Astrocyte of the spinal cord (primary cell): Measurements from ENCODE around the gene ATP8B1.

Source experiments
- DNase-seq: peaks from one replicate; pipeline ENCODE4 v3.0.0; 2011; ENCODE audit warnings: low read depth, low spot score
- H3K4me3 ChIP-seq: 2 replicates; pipeline ENCODE4 v1.5.1; 2011; ENCODE audit warnings: low read depth, mild to moderate bottlenecking, low read length, moderate library complexity
- CTCF ChIP-seq: IDR thresholded peaks from 2 replicates; pipeline ENCODE4 v1.5.1; 2012; ENCODE audit warnings: low read depth, mild to moderate bottlenecking, low read length, inconsistent platforms
- in situ Hi-C: cut with HindIII; loops from 2 replicates; pipeline ENCODE4 v1.10.0; 2017; ENCODE audit warnings: low sequenced_read_pairs

ATP8B1 gene

GRCh38 chr18:57666818-57667497 lies 136.2 kb downstream of the ATP8B1 start:
- H3K4me3 ChIP-seq: no peak overlapping the region
- in situ Hi-C loops: no loop called here
- no peak for DNase-seq
- TF ChIP-seq CTCF: no peak

- no peak for TF ChIP-seq CTCF
- in situ Hi-C loops: no loop called here
- H3K4me3 ChIP-seq: no peak overlapping the region
- DNase-seq: no peak
These were observed 138.4 kb downstream of the ATP8B1 start for GRCh38 chr18:57664568-57665165.

DNA sequence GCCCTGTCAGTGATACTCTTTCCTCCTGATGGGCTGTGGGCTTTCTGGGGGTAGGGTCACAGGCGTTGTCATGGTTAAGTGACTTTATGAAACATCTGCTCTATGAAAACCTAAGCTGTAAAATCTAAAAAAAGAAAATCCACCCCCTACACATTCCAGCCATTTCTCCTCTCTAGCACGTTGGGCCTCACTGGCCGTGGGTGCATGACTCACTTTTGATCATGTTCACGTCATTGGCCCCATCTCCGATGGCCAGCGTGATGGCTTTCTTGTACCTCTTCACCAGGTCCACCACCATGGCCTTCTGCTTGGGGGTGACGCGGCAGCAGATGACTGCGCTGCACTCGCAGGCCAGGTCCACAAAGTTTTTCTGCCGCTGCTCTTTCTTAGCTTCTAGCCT lies 142.2 kb downstream of the ATP8B1 start:
- in situ Hi-C loops: no loop called here
- peak; percentile 58 for DNase-seq

GRCh38 chr18:57659460-57660102 lies 143.5 kb downstream of the ATP8B1 start:
- no peak for DNase-seq
- in situ Hi-C loops: no loop called here
- H3K4me3 ChIP-seq: no peak overlapping the region
- no peak for TF ChIP-seq CTCF

More for the DNA sequence above, 142.2 kb downstream of the ATP8B1 start:
- no peak overlapping the region for H3K4me3 ChIP-seq
- no peak for TF ChIP-seq CTCF

GRCh38 chr18:57657542-57657941 lies 145.6 kb downstream of the ATP8B1 start:
- no peak overlapping the region for H3K4me3 ChIP-seq
- in situ Hi-C loops: no loop called here
- no peak for DNase-seq
- no peak for TF ChIP-seq CTCF

DNA sequence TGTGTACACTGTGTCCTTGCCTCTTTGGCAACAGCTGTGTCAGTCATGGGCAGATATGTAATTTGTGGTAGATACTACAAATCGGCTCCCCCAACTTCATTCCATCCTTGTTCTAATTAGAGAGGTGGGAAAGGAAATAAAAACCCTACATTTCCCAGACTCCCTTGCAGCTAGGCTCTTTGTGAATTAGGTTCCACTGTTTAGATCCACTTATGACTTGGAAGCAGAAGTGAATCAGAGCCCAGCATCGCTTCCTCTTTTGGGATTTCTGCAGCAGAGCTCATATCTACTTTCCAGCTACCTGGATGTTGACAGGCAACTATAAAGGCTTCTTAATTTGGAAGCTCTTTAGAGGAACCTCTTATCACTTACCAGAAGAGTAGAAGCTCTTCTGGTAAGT lies 147.4 kb downstream of the ATP8B1 start:
- no peak for TF ChIP-seq CTCF
- H3K4me3 ChIP-seq: no peak overlapping the region
- in situ Hi-C loops: no loop called here
- DNase-seq: no peak
